Thyroid gland (tissue), 4 donors: ENCODE results near the gene CDC27.

Experiments used
- POLR2A ChIP-seq, 2 donors: fragments of 450-650 bp; IDR thresholded peaks; one replicate each; pipeline ENCODE4 v1.6.1; 2017; ENCODE audit warnings: antibody characterized with exemption in 2 of 2, mild to moderate bottlenecking in 2 of 2, moderate library complexity in 1 of 2
- TF ChIP-seq, protein P1 (sequence below), 6 experiments: fragments of 200-600 bp in 3 of 6; fragments of 450-650 bp in 3 of 6; sonication (generic) in 3 of 6; IDR thresholded peaks; one replicate each; pipeline ENCODE4 v1.5.1; 2016 to 2019; ENCODE audit warnings: antibody characterized with exemption in 6 of 6, mild to moderate bottlenecking in 2 of 6, inconsistent platforms in 1 of 6, moderate library complexity in 1 of 6

DNA sequence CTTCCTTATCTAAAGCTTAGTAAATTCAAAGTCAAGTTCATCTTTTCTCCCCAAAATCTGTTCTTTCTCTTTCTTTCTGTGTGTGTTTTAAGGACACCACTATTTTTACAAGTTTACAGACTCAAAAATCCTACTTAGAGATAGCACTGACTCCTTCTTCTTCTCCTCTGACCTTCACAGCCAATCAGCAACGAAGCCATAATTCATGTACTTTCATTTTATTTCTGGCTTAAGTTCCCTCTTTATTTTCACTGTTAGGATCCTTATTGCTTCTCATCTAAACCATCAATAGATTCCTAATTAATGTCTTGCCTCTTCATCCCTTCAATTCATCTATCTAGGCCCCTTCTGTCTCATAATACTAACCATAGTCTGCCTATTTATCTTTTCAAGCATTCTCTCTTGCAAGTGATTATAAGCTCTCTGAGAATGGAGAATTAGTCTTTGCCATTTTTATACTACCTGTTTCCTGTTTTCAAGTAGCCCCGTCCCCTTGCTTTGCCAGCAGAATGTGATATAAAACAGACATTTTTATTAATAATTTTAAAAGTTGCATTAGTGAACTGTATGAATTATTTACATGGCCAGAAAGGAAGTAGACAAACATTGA is 27.0 kb downstream of the CDC27 start:
- TF ChIP-seq, protein P1, sequence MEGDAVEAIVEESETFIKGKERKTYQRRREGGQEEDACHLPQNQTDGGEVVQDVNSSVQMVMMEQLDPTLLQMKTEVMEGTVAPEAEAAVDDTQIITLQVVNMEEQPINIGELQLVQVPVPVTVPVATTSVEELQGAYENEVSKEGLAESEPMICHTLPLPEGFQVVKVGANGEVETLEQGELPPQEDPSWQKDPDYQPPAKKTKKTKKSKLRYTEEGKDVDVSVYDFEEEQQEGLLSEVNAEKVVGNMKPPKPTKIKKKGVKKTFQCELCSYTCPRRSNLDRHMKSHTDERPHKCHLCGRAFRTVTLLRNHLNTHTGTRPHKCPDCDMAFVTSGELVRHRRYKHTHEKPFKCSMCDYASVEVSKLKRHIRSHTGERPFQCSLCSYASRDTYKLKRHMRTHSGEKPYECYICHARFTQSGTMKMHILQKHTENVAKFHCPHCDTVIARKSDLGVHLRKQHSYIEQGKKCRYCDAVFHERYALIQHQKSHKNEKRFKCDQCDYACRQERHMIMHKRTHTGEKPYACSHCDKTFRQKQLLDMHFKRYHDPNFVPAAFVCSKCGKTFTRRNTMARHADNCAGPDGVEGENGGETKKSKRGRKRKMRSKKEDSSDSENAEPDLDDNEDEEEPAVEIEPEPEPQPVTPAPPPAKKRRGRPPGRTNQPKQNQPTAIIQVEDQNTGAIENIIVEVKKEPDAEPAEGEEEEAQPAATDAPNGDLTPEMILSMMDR (IDR thresholded peaks at IDR 0.05) = no peak
- no peak for TF ChIP-seq POLR2A (IDR thresholded peaks at IDR 0.05)
